Measurements from ENCODE around the gene MTFP1.

The MTFP1 gene

GRCh38 chr22:30426388-30427353, 1.1 kb downstream of the MTFP1 start:
- Histone ChIP-seq H3K27ac (no peak overlapping the region; the same call in 1 of the 2 replicates), H3K9me3 (ENCODE audit: severe bottlenecking) (no peaks in the 10 kb centered on the region), H3K27me3 (ENCODE audit: insufficient read depth, low read depth, severe bottlenecking) (no peaks in the 10 kb centered on the region), H3K4me3 (ENCODE audit: low read depth, low read length) (peak overlapping the region; percentile 90), H3K36me3 (peaks cover 13% of the 10 kb centered on the region)
- peak; percentile 85 for TF ChIP-seq CTCF (IDR thresholded peaks at IDR 0.05; ENCODE audit: low read depth, low read length)
- peak; percentile 83 for DNase-seq

- no peak overlapping the region for H3K27ac ChIP-seq
- no peak for DNase-seq
- no peak overlapping the region for H3K4me3 ChIP-seq (ENCODE audit: low read depth, low read length)
Observed at GRCh38 chr22:30427871-30428270, 2.3 kb downstream of the MTFP1 start.

GRCh38 chr22:30429887-30430286, 4.3 kb downstream of the MTFP1 start:
- Histone ChIP-seq H3K27me3 (ENCODE audit: insufficient read depth, low read depth, severe bottlenecking) (no peaks in the 10 kb centered on the region), H3K9me3 (ENCODE audit: severe bottlenecking) (no peaks in the 10 kb centered on the region), H3K27ac (no peak overlapping the region), H3K36me3 (peaks cover 13% of the 10 kb centered on the region), H3K4me3 (ENCODE audit: low read depth, low read length) (no peak overlapping the region)
- no peak for TF ChIP-seq CTCF (IDR thresholded peaks at IDR 0.05; ENCODE audit: low read depth, low read length)
- no peak for DNase-seq

More at GRCh38 chr22:30427871-30428270, 2.3 kb downstream of the MTFP1 start:
- TF ChIP-seq CTCF (IDR thresholded peaks at IDR 0.05; ENCODE audit: low read depth, low read length): no peak
- no peaks in the 10 kb centered on the region for H3K9me3 ChIP-seq (ENCODE audit: severe bottlenecking)
- no peaks in the 10 kb centered on the region for H3K27me3 ChIP-seq (ENCODE audit: insufficient read depth, low read depth, severe bottlenecking)
- peaks cover 13% of the 10 kb centered on the region for H3K36me3 ChIP-seq

- Histone ChIP-seq H3K27me3 (ENCODE audit: insufficient read depth, low read depth, severe bottlenecking) (no peaks in the 10 kb centered on the region), H3K36me3 (peaks cover 13% of the 10 kb centered on the region), H3K9me3 (ENCODE audit: severe bottlenecking) (peaks cover 7% of the 10 kb centered on the region), H3K27ac (no peak overlapping the region), H3K4me3 (ENCODE audit: low read depth, low read length) (no peak overlapping the region)
- peak; percentile 8; the same call in 1 of the 2 replicates for TF ChIP-seq CTCF (IDR thresholded peaks at IDR 0.05; ENCODE audit: low read depth, low read length)
- DNase-seq: peak; percentile 29
Observed at GRCh38 chr22:30430933-30431332, 5.4 kb downstream of the MTFP1 start.

GRCh38 chr22:30432096-30432495, 6.5 kb downstream of the MTFP1 start:
- Histone ChIP-seq H3K36me3 (peaks cover 8% of the 10 kb centered on the region), H3K9me3 (ENCODE audit: severe bottlenecking) (peaks cover 10% of the 10 kb centered on the region), H3K4me3 (ENCODE audit: low read depth, low read length) (no peak overlapping the region), H3K27ac (no peak overlapping the region), H3K27me3 (ENCODE audit: insufficient read depth, low read depth, severe bottlenecking) (no peaks in the 10 kb centered on the region)
- no peak for TF ChIP-seq CTCF (IDR thresholded peaks at IDR 0.05; ENCODE audit: low read depth, low read length)
- no peak for DNase-seq

Measured in WERI-Rb-1 (cell line).